ENCODE measurements around the gene TMBIM1.

- TF ChIP-seq SIN3A (IDR thresholded peaks at IDR 0.05; ENCODE audit: borderline replicate concordance, insufficient read depth, low read depth, low read length) (no peak), CTCF (IDR thresholded peaks at IDR 0.05) (no peak; the same call in 1 of the 2 replicates), REST (IDR thresholded peaks at IDR 0.05; ENCODE audit: insufficient read depth in 1 of 2, low read depth in 2 of 2, low read length in 1 of 2) (no peak)
Observed at GRCh38 chr2:218260742-218261422, 31.4 kb downstream of the TMBIM1 start, which contains the start of gene GPBAR1.
